ENCODE measurements around the gene MDC1. TPM values are rescaled to one million over a fixed set of nuclear protein-coding genes. Genes with fewer than 3 reads are reported as not detected.

MDC1 gene
- total and polyA plus RNA-seq, 2 of the 13 experiments (the other 11 are each of a cell fraction or from before 2014, with no cell fraction given) = 8.4 to 14.0 TPM

DNA sequence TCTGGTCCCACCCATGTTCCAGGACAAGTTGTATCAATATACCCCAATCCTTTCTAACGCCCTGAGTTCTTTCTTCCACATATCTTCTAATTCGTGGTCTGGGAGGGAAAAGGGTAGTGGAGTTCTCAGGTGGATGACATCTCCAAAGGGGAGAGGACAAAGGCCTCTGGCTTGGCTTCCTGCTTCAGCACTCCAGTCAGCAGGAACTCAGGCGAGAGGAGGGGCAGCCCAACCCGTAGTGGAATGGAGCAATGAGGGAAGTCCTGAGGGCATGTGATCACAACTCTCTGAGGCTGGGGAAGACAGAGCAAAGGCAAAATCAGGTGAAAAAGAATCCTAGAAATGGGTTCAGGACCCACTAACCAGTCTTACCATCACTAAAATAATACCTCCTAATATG is 16.7 kb downstream of the MDC1 start:
- peaks cover 24% of the 10 kb centered on the region for H3K4me1 ChIP-seq (ENCODE audit: insufficient read depth, low read length)
- no peak for DNase-seq (ENCODE audit: low spot score)
- H3K36me3 ChIP-seq (replicated peaks in 1 of 2; ENCODE audit: control insufficient read depth in 1 of 2, insufficient read depth in 2 of 2, low read length in 2 of 2) = peaks cover 0 to 28% of the 10 kb centered on the region in 2 experiments; a peak in 4 of 5 replicates
- in situ Hi-C loops (cut with HindIII; ENCODE audit: extremely low pct_ligation_motif_present, low pct_unique_long_range_greater_than_20kb) = no loop called here
- H3K27me3 ChIP-seq (ENCODE audit: control insufficient read depth in 1 of 2, insufficient read depth in 2 of 2, low read length in 2 of 2) = no peaks in the 10 kb centered on the region
- no peaks in the 10 kb centered on the region for H3K9me3 ChIP-seq (ENCODE audit: low read length)
- no peak for TF ChIP-seq XBP1 (CRISPR knock-in tag; IDR thresholded peaks at IDR 0.05)
- peak; percentile 19; the same call in 1 of the 2 replicates for TF ChIP-seq ETV5 (CRISPR knock-in tag; IDR thresholded peaks at IDR 0.05; ENCODE audit: borderline replicate concordance)
- TF ChIP-seq SAP130 (CRISPR knock-in tag; IDR thresholded peaks at IDR 0.05; ENCODE audit: low read depth) = 0 out of 2 replicates have a peak, but pooled peaks have one; percentile 12
- H4K20me1 ChIP-seq (ENCODE audit: insufficient read depth, low read length) = no peaks in the 10 kb centered on the region
- H3K4me2 ChIP-seq (ENCODE audit: low read depth, low read length) = no peak overlapping the region
- no peak overlapping the region for H3K4me3 ChIP-seq (replicated peaks in 1 of 3; ENCODE audit: insufficient read depth in 1 of 3, low read depth in 2 of 3, low read length in 3 of 3)
- H2AFZ ChIP-seq (ENCODE audit: low read length) = no peak overlapping the region
- H3K27ac ChIP-seq (ENCODE audit: extremely low read length, insufficient read depth, low read length) = no peak overlapping the region
- peak; percentile 44 for FAIRE-seq
- ATAC-seq = peak; percentile 31; the same call in 1 of the 3 replicates
- POLR2A ChIA-PET = interaction anchor here (0.9 to 1.3 kb wide), 2 partner anchors 9 to 17 kb away, joined by 3 to 4 read pairs; partner anchors contain the start of genes MDC1 and NRM
- H3K79me2 ChIP-seq (ENCODE audit: insufficient read depth, low read length) = no peaks in the 10 kb centered on the region
- H3K9ac ChIP-seq (ENCODE audit: insufficient read depth, low read depth, low read length) = no peak overlapping the region
- CTCF ChIA-PET (ENCODE audit: low intra/inter-chr PET ratio, low total read pairs) = interaction anchor here (0.9 kb wide), 1 partner anchor 21 kb away, joined by 3 read pairs; no protein-coding TSS in a partner anchor
- no TSS peak for BruUV-seq (replicated peaks)
- intact Hi-C loops (cut with micrococcal nuclease; ENCODE audit: unreplicated experiment) = no loop called here
- 74% methylated on average over 4 of the region's 4 CpGs for WGBS (ENCODE audit: low lambda C conversion rate)

DNA sequence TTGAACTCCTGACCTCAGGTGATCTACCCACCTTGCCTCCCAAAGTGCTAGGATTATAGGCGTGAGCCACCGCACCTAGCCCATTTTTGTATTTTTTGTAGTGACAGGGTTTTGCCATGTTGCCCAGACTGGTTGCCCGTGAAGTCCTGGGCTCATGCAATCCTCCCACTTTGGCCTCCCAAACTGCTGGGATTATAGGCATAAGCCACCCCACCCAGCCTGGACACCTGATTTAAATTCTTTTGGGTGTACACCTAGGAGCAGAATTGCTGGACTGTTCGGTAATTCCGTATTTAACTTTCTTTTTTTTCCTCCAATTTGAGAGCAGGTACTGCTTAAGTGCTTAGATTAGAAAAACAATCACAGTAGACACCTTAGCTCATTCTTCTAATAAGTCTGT is 20.6 kb downstream of the MDC1 start:
- Histone ChIP-seq H3K36me3 (replicated peaks in 1 of 2; ENCODE audit: control insufficient read depth in 1 of 2, insufficient read depth in 2 of 2, low read length in 2 of 2) (no peaks in the 10 kb centered on the region; a peak in 2 of 5 replicates), H3K27ac (ENCODE audit: extremely low read length, insufficient read depth, low read length) (no peak overlapping the region), H3K79me2 (ENCODE audit: insufficient read depth, low read length) (no peaks in the 10 kb centered on the region), H2AFZ (ENCODE audit: low read length) (no peak overlapping the region), H4K20me1 (ENCODE audit: insufficient read depth, low read length) (no peaks in the 10 kb centered on the region), H3K4me1 (ENCODE audit: insufficient read depth, low read length) (peaks cover 38% of the 10 kb centered on the region), H3K4me3 (replicated peaks in 1 of 3; ENCODE audit: insufficient read depth in 1 of 3, low read depth in 2 of 3, low read length in 3 of 3) (no peak overlapping the region), H3K4me2 (ENCODE audit: low read depth, low read length) (no peak overlapping the region), H3K27me3 (ENCODE audit: control insufficient read depth in 1 of 2, insufficient read depth in 2 of 2, low read length in 2 of 2) (no peaks in the 10 kb centered on the region), H3K9me3 (ENCODE audit: low read length) (no peaks in the 10 kb centered on the region), H3K9ac (ENCODE audit: insufficient read depth, low read depth, low read length) (no peak overlapping the region)
- intact Hi-C loops (cut with micrococcal nuclease; ENCODE audit: unreplicated experiment) = no loop called here
- ATAC-seq (no peak), DNase-seq (ENCODE audit: low spot score) (no peak), FAIRE-seq (no peak)
- ChIA-PET CTCF (ENCODE audit: low intra/inter-chr PET ratio, low total read pairs) (no interaction called here), POLR2A (interaction anchor here (1.0 to 5.9 kb wide), 4 partner anchors 8 to 34 kb away, joined by 4 to 43 read pairs (median 12); partner anchors contain the start of gene MDC1)
- in situ Hi-C loops (cut with HindIII; ENCODE audit: extremely low pct_ligation_motif_present, low pct_unique_long_range_greater_than_20kb) = loop anchor here (25.0 kb wide), 1 partner anchor 391 kb away; no protein-coding TSS in a partner anchor
- BruUV-seq (replicated peaks) = no TSS peak
- 93% methylated on average over 5 of the region's 5 CpGs for WGBS (ENCODE audit: low lambda C conversion rate)
- TF ChIP-seq SRY (CRISPR knock-in tag; IDR thresholded peaks at IDR 0.05) (no peak), TAF1 (CRISPR knock-in tag; IDR thresholded peaks at IDR 0.05) (no peak), MAFG (CRISPR knock-in tag; IDR thresholded peaks at IDR 0.05) (no peak), GTF3A (CRISPR knock-in tag; conservative IDR thresholded peaks at IDR 0.05) (no peak), ZFP37 (CRISPR knock-in tag; IDR thresholded peaks at IDR 0.05; ENCODE audit: borderline replicate concordance) (no peak), POLR2A (IDR thresholded peaks at IDR 0.05; ENCODE audit: insufficient read depth in 1 of 2, low read depth in 2 of 2, low read length in 2 of 2) (no peak), ZNF431 (CRISPR knock-in tag; IDR thresholded peaks at IDR 0.05; ENCODE audit: borderline replicate concordance, low read depth) (no peak)
- TF ChIP-seq, protein P1, sequence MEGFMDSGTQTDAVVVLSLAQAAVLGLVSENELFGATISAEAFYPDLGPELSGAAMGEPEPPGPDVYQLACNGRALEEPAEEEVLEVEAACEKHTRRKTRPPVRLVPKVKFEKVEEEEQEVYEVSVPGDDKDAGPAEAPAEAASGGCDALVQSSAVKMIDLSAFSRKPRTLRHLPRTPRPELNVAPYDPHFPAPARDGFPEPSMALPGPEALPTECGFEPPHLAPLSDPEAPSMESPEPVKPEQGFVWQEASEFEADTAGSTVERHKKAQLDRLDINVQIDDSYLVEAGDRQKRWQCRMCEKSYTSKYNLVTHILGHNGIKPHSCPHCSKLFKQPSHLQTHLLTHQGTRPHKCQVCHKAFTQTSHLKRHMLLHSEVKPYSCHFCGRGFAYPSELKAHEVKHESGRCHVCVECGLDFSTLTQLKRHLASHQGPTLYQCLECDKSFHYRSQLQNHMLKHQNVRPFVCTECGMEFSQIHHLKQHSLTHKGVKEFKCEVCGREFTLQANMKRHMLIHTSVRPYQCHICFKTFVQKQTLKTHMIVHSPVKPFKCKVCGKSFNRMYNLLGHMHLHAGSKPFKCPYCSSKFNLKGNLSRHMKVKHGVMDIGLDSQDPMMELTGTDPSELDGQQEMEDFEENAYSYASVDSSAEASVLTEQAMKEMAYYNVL (CRISPR knock-in tag; IDR thresholded peaks at IDR 0.05; ENCODE audit: borderline replicate concordance) = no peak
- TF ChIP-seq, protein P2, sequence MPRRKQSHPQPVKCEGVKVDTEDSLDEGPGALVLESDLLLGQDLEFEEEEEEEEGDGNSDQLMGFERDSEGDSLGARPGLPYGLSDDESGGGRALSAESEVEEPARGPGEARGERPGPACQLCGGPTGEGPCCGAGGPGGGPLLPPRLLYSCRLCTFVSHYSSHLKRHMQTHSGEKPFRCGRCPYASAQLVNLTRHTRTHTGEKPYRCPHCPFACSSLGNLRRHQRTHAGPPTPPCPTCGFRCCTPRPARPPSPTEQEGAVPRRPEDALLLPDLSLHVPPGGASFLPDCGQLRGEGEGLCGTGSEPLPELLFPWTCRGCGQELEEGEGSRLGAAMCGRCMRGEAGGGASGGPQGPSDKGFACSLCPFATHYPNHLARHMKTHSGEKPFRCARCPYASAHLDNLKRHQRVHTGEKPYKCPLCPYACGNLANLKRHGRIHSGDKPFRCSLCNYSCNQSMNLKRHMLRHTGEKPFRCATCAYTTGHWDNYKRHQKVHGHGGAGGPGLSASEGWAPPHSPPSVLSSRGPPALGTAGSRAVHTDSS (CRISPR knock-in tag; conservative IDR thresholded peaks at IDR 0.05) = no peak
- TF ChIP-seq, protein P3, sequence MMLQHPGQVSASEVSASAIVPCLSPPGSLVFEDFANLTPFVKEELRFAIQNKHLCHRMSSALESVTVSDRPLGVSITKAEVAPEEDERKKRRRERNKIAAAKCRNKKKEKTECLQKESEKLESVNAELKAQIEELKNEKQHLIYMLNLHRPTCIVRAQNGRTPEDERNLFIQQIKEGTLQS (CRISPR knock-in tag; IDR thresholded peaks at IDR 0.05) = no peak
- TF ChIP-seq, protein P4, sequence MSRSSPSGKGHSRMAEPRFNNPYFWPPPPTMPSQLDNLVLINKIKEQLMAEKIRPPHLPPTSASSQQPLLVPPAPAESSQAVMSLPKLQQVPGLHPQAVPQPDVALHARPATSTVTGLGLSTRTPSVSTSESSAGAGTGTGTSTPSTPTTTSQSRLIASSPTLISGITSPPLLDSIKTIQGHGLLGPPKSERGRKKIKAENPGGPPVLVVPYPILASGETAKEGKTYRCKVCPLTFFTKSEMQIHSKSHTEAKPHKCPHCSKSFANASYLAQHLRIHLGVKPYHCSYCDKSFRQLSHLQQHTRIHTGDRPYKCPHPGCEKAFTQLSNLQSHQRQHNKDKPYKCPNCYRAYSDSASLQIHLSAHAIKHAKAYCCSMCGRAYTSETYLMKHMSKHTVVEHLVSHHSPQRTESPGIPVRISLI (CRISPR knock-in tag; IDR thresholded peaks at IDR 0.05; ENCODE audit: borderline replicate concordance) = no peak

Data from HepG2 (cell line).